Activated CD4-positive, CD25-positive, alpha-beta regulatory T cell treated with anti-CD3 and anti-CD28 coated beads, Interleukin-2, amount 50 U/mL, for 16 hours (primary cell): Measurements from ENCODE around the gene SNAPC2.
A peak's percentile ranks its signal among the peaks of the same experiment; 100 is the strongest.
"Not testable (repeated sequence)": the region's sequence is repeated elsewhere in the genome, so short reads cannot be mapped to it uniquely, and the experiment has no call there.

Experiments used
- DNase-seq: peaks from one replicate; pipeline ENCODE4 v3.0.0-alpha.2; 2020; ENCODE audit warnings: low read depth, low spot score

The SNAPC2 gene

GRCh38 chr19:7933828-7934725 lies 13.9 kb downstream of the SNAPC2 start:
- DNase-seq, result no peak

- DNase-seq, result no peak
Measured at GRCh38 chr19:7934766-7935165, 14.6 kb downstream of the SNAPC2 start.

- no peak for DNase-seq
Measured at GRCh38 chr19:7940841-7941240, 20.7 kb downstream of the SNAPC2 start.

DNA sequence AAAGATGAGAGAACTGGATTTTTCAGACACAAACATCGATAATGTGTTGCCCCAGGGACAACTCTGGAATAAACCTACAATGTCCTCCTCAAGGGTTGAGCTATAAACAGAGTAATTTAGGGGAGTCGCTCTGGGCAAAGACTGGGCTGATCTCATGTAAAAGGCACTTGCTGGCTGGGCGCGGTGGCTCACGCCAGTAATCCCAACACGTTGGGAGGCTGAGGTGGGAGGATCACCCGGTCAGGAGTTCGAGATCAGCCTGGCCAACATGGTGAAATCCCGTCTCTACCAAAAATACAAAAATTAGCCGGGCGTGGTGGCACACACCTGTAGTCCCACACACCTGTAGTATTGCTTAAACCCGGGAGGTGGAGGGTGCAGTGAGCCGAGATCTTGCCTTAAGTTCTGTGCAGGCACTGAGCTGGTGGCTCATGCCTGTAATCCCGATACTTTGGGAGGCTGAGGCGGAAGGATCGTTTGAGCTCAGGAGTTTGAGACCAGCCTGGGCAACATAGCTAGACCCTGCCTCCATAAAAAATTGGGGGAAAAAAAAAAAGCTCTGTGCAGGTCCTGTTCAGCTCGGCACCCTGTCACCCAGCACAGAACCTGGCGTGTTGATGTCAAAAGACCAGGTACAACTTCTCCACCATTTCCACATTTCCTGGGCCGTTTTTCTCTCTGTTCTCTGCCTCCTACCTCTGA lies 21.9 kb downstream of the SNAPC2 start:
- DNase-seq, result no peak

DNA sequence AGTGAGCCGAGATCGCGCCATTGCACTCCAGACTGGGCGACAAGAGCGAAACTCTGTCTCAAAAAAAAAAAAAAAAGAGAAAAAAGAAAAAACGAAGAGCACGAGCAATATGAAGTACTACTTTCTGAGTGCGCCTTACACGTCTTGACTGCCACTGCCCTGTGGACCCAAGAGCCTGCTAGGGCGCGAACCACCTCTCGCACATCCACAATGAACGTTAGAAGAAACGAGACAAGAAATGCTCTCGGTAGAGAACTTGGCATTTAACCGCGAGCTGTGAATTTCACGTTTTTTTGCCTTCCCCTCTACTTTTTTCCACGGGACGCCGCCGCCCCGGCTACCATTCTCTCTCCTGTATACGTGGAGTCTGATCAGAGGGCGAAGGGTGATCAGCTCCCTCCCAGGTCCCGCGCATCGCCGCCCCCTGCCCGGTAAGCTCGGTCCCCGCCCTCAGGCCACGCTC lies 22.9 kb downstream of the SNAPC2 start:
- DNase-seq, result no peak

GRCh38 chr19:7943444-7944176 lies 23.5 kb downstream of the SNAPC2 start, which contains the start of gene TIMM44:
Gene TIMM44 (minus strand): TSS chr19:7943666. CDS start chr19:7943651, 15 bp downstream.
- peak; percentile 97 for DNase-seq

DNA sequence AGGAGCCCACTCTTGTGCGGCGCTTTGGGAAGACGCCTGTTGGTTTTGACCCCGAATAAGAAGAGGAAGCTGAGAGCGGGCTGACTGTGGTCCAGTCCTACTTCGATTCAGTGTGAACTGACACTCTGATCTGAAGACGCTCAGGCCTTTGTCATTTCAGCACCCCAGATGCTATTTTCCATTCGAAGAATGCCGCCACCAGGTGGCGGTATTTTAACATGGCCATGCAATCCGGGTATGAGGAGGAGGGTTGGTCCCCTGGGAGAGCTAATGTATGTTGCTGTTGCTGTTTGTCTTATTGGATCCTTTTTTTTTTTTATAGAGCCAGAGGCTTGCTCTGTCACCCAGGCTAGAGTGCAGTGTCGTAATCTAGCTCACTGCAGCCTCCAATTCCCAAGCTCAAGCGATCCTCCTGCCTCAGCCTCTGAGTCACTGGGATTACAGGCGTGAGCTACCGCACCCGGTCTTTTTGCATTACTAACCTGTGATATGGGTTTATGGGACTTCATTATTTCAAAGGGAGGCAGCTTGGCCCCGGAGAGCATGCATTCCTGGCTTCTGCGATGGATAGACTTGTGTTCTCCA lies 24.1 kb downstream of the SNAPC2 start:
- peak; percentile 78 for DNase-seq

DNA sequence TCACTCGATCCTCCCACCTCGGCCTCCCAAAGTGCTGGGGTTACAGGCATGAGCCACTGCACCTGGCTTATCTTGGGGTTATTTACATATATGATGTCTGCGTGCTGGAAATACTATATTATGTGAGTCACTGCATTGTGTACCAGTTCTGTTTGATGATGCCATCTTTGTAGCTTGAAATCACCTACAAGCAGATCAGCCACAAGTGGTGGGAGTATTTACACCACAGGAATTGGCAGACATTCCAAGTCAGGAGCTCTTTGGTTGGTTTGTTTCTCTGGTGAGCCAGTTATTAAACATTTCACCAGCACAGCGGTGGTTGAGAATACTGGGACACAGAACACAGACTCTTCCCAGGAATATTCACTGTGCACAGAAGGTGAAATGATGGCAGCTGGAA lies 27.8 kb downstream of the SNAPC2 start:
- DNase-seq, result no peak

- no peak for DNase-seq
Measured at GRCh38 chr19:7953060-7953459, 32.9 kb downstream of the SNAPC2 start.

- DNase-seq, result no peak
Measured at GRCh38 chr19:7953576-7953975, 33.4 kb downstream of the SNAPC2 start.

- no peak for DNase-seq
Measured at GRCh38 chr19:7955696-7956095, 35.6 kb downstream of the SNAPC2 start.

- no peak for DNase-seq
Measured at GRCh38 chr19:7959211-7959610, 39.1 kb downstream of the SNAPC2 start.

DNA sequence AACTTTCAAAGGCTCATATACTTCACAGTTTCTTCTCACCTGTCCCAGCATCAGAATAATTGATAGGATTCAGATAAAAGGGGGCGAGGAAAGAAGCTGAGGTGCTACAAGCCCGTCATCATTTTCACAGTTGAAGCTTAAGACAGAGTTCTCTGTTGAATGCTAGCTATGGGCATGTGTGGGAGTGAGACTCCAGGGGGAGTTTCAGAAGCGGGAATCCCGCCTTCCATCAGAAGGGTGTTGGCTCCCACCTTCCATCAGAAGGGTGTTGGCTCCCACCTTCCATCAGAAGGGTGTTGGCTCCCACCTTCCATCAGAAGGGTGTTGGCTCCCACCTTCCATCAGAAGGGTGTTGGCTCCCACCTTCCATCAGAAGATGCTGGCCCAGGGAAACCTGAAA lies 40.9 kb downstream of the SNAPC2 start:
- not testable (repeated sequence) for DNase-seq

- no peak for DNase-seq
Measured at GRCh38 chr19:7961920-7962626, 41.9 kb downstream of the SNAPC2 start.

GRCh38 chr19:7962644-7963268 lies 42.6 kb downstream of the SNAPC2 start:
- DNase-seq, result no peak

GRCh38 chr19:7963566-7963965 lies 43.4 kb downstream of the SNAPC2 start:
- DNase-seq, result no peak

GRCh38 chr19:7965259-7965841 lies 45.2 kb downstream of the SNAPC2 start:
- no peak for DNase-seq

DNA sequence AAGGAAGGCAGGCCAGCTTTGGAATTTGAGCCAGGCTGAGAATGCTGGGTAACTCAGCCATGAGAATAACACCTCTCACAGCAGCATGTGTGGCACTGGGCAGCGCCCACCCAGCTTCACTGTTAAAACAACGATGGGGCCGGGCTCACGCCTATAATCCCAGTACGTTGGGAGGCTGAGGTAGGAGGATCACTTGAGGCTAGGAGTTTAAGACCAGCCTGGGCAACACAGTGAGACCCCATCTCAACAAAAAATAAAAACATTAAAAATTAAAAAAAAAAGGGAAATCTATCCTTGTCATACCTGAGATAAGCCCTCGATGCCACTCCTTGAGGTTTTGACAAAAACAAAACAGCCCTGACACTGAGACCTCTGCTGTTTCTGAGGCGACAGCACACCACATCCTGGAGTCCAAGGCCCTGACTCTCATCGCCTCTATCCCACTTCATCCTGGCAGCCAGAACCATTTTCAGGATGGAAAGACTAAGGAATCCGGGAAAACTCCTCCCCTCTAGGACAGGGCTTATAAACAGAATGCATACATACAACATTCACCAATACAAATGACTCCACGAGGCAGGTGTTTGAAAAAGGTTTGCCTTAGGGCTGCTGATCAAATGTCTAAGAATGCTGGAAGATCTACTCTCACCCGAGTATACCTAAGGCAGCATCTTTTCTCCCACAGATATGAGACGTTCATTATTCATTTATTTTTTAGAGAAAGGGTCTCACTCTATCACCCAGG lies 46.0 kb downstream of the SNAPC2 start:
- DNase-seq, result no peak

DNA sequence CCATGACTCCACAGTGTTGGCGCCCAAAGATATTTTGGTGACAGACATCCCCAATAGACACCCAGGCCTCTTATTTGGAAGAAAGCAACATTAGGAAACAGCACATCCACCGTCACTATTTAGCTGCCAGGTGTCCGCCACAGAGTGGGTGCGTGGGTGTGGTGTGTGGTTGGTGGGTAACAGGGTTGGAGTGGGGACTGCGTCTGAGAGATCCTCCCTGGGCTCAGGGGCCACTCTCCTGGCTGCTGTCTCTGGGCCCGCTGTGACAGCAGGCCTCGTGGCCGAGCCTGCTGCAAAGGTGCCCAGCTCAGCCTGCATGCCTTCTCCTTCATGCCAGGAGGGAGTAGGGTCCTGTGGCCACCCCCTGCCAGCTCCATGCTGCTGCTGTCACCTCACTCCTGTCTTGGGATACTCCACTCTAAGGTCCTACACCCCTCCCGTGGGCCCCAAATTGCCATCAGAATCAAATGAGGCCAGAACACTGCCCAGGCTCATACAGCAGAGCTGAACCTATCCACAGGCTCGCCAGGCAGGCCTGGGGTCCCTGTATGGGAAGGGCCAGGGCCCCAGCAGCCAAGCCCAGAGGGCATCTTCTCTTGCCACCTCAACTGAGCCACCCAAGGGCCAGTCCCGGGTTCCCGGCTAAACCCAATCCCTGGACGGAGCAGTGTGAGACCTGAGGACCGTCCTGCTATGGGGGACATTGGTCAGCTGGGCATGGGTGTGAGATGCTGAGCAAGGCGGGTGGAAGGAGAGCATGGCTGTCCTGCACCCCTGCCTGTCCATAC lies 48.1 kb downstream of the SNAPC2 start:
- DNase-seq, result no peak
